HCT116 (cell line): ENCODE measurements around the gene ARHGAP23. TPM values are rescaled to one million over a fixed set of nuclear protein-coding genes. Genes with fewer than 3 reads are reported as not detected.

Source experiments
- ATAC-seq: fragments of 200-7000 bp; cut with Tn5 transposase; 2 replicates; pipeline ENCODE4 v1.9.1; 2020; ENCODE audit warnings: mild to moderate bottlenecking, moderate library complexity
- BruUV-seq: library from RNA; stranded (reverse); fragments of 400-500 nt; replicated peaks from 2 replicates; lab custom pipeline; 2021; lab: Mats Ljungman, UMichigan
- CTCF ChIA-PET: fragments of 300-600 bp; sonication (Branson Sonifier 250); formaldehyde crosslinking; loops from one replicate; lab custom pipeline; 2021; ENCODE audit warnings: antibody characterized with exemption; lab: Charles Lee
- POLR2A ChIA-PET: fragments of 300-600, 350-600 bp; sonication (Branson Sonifier 250); formaldehyde crosslinking; loops from one replicate; lab custom pipeline; 2021; ENCODE audit warnings: antibody characterized with exemption; lab: Charles Lee
- RAD21 ChIA-PET, 2 experiments: fragments of 300-600 bp; sonication (Branson Sonifier 250); formaldehyde crosslinking; loops; one replicate each; lab custom pipeline; 2023; ENCODE audit warnings: low total read pairs in 2 of 2; ENCODE audit not compliant: uncharacterized antibody in 2 of 2, unreplicated experiment in 2 of 2, low non-redundant PET in 1 of 2; lab: Charles Lee
- DNase-seq: peaks from one replicate; pipeline ENCODE4 v3.0.0-alpha.2; 2010; ENCODE audit warnings: low read depth, low spot score
- H2AFZ ChIP-seq: fragments of 200-600 bp; shearing (Covaris generic), sonication (generic); 2 replicates; pipeline ENCODE4 v1.6.1; 2017; ENCODE audit warnings: low read depth, mixed run types, mixed read lengths, antibody characterized with exemption, low read length; ENCODE audit not compliant: poor library complexity, severe bottlenecking
- H3K27ac ChIP-seq: 2 replicates; pipeline ENCODE4 v1.5.1; 2012; ENCODE audit warnings: low read depth, low read length
- H3K27me3 ChIP-seq: fragments of 200-600 bp; sonication (generic); 2 replicates; pipeline ENCODE4 v1.6.1; 2016; ENCODE audit warnings: mixed run types, low read length, mixed read lengths; ENCODE audit not compliant: insufficient read depth
- H3K36me3 ChIP-seq, 2 experiments: fragments of 200-500 bp in 1 of 2; fragments of 200-600 bp in 1 of 2; sonication (Bioruptor generic) in 1 of 2; sonication (generic) in 1 of 2; 2 replicates each; pipeline versions ENCODE4 v1.5.1 to v1.6.1; 2014 to 2016; ENCODE audit warnings: low read length in 2 of 2, inconsistent platforms in 1 of 2, mixed read lengths in 1 of 2, mixed run types in 1 of 2; ENCODE audit not compliant: insufficient read depth in 2 of 2, control insufficient read depth in 1 of 2
- H3K4me1 ChIP-seq, 2 experiments: fragments of 200-600 bp in 1 of 2; sonication (generic) in 1 of 2; 2 replicates each; pipeline versions ENCODE4 v1.5.1 to v1.6.1; 2012 to 2017; ENCODE audit warnings: low read length in 2 of 2, inconsistent platforms in 1 of 2, mild to moderate bottlenecking in 1 of 2, mixed read lengths in 1 of 2, mixed run types in 1 of 2, moderate library complexity in 1 of 2; ENCODE audit not compliant: insufficient read depth in 2 of 2, control insufficient read depth in 1 of 2
- H3K4me2 ChIP-seq: fragments of 200-600 bp; sonication (generic); 2 replicates; pipeline ENCODE4 v1.6.1; 2017; ENCODE audit warnings: mixed run types, low read length, mixed read lengths
- H3K4me3 ChIP-seq, 2 experiments: fragments of 200-600 bp in 1 of 2; sonication (generic) in 1 of 2; replicated peaks in 1 of 2; 2 replicates each; pipeline ENCODE4 v1.5.1; 2011 to 2016; ENCODE audit warnings: low read length in 2 of 2, control low read depth in 1 of 2, low read depth in 1 of 2, mild to moderate bottlenecking in 1 of 2, mixed read lengths in 1 of 2, mixed run types in 1 of 2
- H3K79me2 ChIP-seq: fragments of 200-600 bp; sonication (generic); 2 replicates; pipeline ENCODE4 v1.6.1; 2017; ENCODE audit warnings: mild to moderate bottlenecking, mixed run types, low read length, moderate library complexity, mixed read lengths; ENCODE audit not compliant: insufficient read depth
- H3K9ac ChIP-seq: fragments of 200-600 bp; sonication (generic); 2 replicates; pipeline ENCODE4 v1.6.1; 2016; ENCODE audit warnings: low read length, mixed read lengths
- H3K9me2 ChIP-seq: fragments of 200-600 bp; sonication (generic), shearing (Covaris generic); 2 replicates; pipeline ENCODE4 v1.6.1; 2017; ENCODE audit warnings: mixed run types, mild to moderate bottlenecking, moderate library complexity; ENCODE audit not compliant: insufficient read depth
- H3K9me3 ChIP-seq, 2 experiments: fragments of 200-500 bp in 1 of 2; fragments of 200-600 bp in 1 of 2; sonication (Bioruptor generic) in 1 of 2; sonication (generic) in 1 of 2; 2 replicates each; pipeline ENCODE4 v1.6.1; 2014 to 2017; ENCODE audit warnings: low read length in 2 of 2, mixed read lengths in 2 of 2, inconsistent platforms in 1 of 2, low read depth in 1 of 2, mild to moderate bottlenecking in 1 of 2, mixed run types in 1 of 2, moderate library complexity in 1 of 2; ENCODE audit not compliant: control insufficient read depth in 1 of 2, insufficient read depth in 1 of 2
- H4K20me1 ChIP-seq: fragments of 200-600 bp; sonication (generic), shearing (Covaris generic); 2 replicates; pipeline ENCODE4 v1.6.1; 2017; ENCODE audit warnings: mixed run types, mild to moderate bottlenecking, moderate library complexity; ENCODE audit not compliant: insufficient read depth
- ATF3 ChIP-seq: IDR thresholded peaks from 2 replicates; pipeline ENCODE4 v1.6.1; 2012
- CEBPB ChIP-seq: IDR thresholded peaks from 2 replicates; pipeline ENCODE4 v1.6.1; 2012; ENCODE audit warnings: low read depth
- MAX ChIP-seq: IDR thresholded peaks from 2 replicates; pipeline ENCODE4 v1.6.1; 2012
- RAD21 ChIP-seq: IDR thresholded peaks from 2 replicates; pipeline ENCODE4 v1.6.1; 2012; ENCODE audit warnings: low read depth, mild to moderate bottlenecking
- SRF ChIP-seq: IDR thresholded peaks from 2 replicates; pipeline ENCODE4 v1.6.1; 2012; ENCODE audit warnings: low read depth
- TCF7L2 ChIP-seq: IDR thresholded peaks from 2 replicates; pipeline ENCODE4 v1.7.0; 2011; ENCODE audit warnings: borderline replicate concordance, inconsistent platforms; ENCODE audit not compliant: insufficient read depth, insufficient read length; ENCODE audit errors: extremely low read depth
- ZNF274 ChIP-seq: fragments of 200-500 bp; sonication (Bioruptor generic); IDR thresholded peaks from 2 replicates; pipeline ENCODE4 v1.6.1; 2014; ENCODE audit warnings: mild to moderate bottlenecking, low read depth, low read length, inconsistent platforms
- intact Hi-C: fragments of 100-400 bp; cut with micrococcal nuclease; formaldehyde crosslinking; loops from 2 replicates; pipeline ENCODE4 v1.10.0; 2022
- total RNA-seq: library from RNA; stranded (reverse); gene quantifications from one replicate; pipeline ENCODE4 v1.2.1, GENCODE V29; 2021; ENCODE audit not compliant: unreplicated experiment

The ARHGAP23 gene
- total RNA-seq, 1 experiment from 2014 or later, result 41.0 TPM

- no peaks in the 10 kb centered on the region for H3K27me3 ChIP-seq
- H3K27ac ChIP-seq, result no peak overlapping the region
- no peak for ATAC-seq
- no peaks in the 10 kb centered on the region for H4K20me1 ChIP-seq
- BruUV-seq, result no TSS peak
- no peak overlapping the region for H3K9ac ChIP-seq
- no peak overlapping the region for H3K4me3 ChIP-seq
- peaks cover 12 to 14% of the 10 kb centered on the region in 2 experiments for H3K4me1 ChIP-seq
- no peaks in the 10 kb centered on the region for H3K36me3 ChIP-seq
- no peaks in the 10 kb centered on the region for H3K9me2 ChIP-seq
- POLR2A ChIA-PET, result no interaction called here
- H3K4me2 ChIP-seq, result no peak overlapping the region
- no peaks in the 10 kb centered on the region for H3K79me2 ChIP-seq
- no peak overlapping the region for H2AFZ ChIP-seq
- TF ChIP-seq TCF7L2, result no peak
- TF ChIP-seq ZNF274, result no peak
- TF ChIP-seq ATF3, result no peak
- no peak for TF ChIP-seq SRF
- no peak for TF ChIP-seq RAD21
- no peak for TF ChIP-seq CEBPB
- CTCF ChIA-PET, result no interaction called here
- intact Hi-C loops, result no loop called here
- DNase-seq, result no peak
- H3K9me3 ChIP-seq, result no peaks in the 10 kb centered on the region
- RAD21 ChIA-PET, result no interaction called here
Observed at GRCh38 chr17:38416840-38417209, 11.4 kb upstream of the ARHGAP23 start.

GRCh38 chr17:38417210-38417951, 10.9 kb upstream of the ARHGAP23 start:
- no peaks in the 10 kb centered on the region for H3K9me3 ChIP-seq
- POLR2A ChIA-PET, result no interaction called here
- ATAC-seq, result no peak

More at GRCh38 chr17:38417210-38417951, 10.9 kb upstream of the ARHGAP23 start:
- intact Hi-C loops, result no loop called here
- TF ChIP-seq MAX, result no peak
- TF ChIP-seq, all 23 proteins: peak for 0
- no peak overlapping the region for H3K4me2 ChIP-seq
- H3K79me2 ChIP-seq, result no peaks in the 10 kb centered on the region
- peaks cover 12 to 14% of the 10 kb centered on the region in 2 experiments for H3K4me1 ChIP-seq
- H4K20me1 ChIP-seq, result no peaks in the 10 kb centered on the region
- H3K4me3 ChIP-seq, result no peak overlapping the region
- no peak overlapping the region for H2AFZ ChIP-seq
- CTCF ChIA-PET, result no interaction called here
- no peak overlapping the region for H3K27ac ChIP-seq
- DNase-seq, result no peak
- BruUV-seq, result no TSS peak
- no peaks in the 10 kb centered on the region for H3K27me3 ChIP-seq
- no peaks in the 10 kb centered on the region for H3K9me2 ChIP-seq
- RAD21 ChIA-PET, result no interaction called here
- no peaks in the 10 kb centered on the region for H3K36me3 ChIP-seq
- no peak overlapping the region for H3K9ac ChIP-seq
